ENCODE results near the gene CEBPZOS. TPM values are rescaled to one million over a fixed set of nuclear protein-coding genes. Genes with fewer than 3 reads are reported as not detected.

The CEBPZOS gene
- total RNA-seq, 2 experiments from 2014 or later: 35.1 to 36.0 TPM

DNA sequence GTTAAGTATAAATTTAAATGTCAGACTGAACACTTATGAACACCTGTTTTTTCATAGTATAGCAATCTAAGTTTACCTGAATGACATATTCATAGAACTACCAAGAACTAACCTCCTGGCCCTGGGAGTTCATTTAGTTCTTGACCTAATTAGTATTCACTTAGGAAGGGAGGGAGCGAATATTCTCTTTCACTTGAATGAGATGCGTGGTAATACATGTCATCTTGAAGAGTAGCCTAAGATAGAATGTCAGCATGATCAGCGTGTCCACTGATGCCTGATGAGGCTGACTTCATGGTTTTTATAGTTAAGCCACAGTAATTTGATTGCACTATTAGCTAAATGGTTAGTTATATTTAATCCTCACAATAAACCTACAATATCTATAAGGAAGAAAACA is 48.5 kb downstream of the CEBPZOS start:
- peaks cover 10% of the 10 kb centered on the region for H3K4me1 Mint-ChIP-seq (ENCODE audit: low read depth)
- CTCF ChIA-PET: interaction anchor here (1.0 kb wide), 1 partner anchor 10 kb away, joined by 3 read pairs; no protein-coding TSS in a partner anchor
- POLR2A ChIA-PET: no interaction called here
- DNase-seq (no peak), ATAC-seq (no peak)
- H3K9me3 Mint-ChIP-seq (ENCODE audit: insufficient read depth): no peaks in the 10 kb centered on the region
- no peak overlapping the region for H3K4me3 Mint-ChIP-seq
- no peaks in the 10 kb centered on the region for H3K27me3 Mint-ChIP-seq (ENCODE audit: low read depth)
- no peak overlapping the region for H3K27ac Mint-ChIP-seq
- peaks cover 70% of the 10 kb centered on the region for H3K36me3 Mint-ChIP-seq (ENCODE audit: low read depth)

GRCh38 chr2:37246205-37246604 is 49.9 kb downstream of the CEBPZOS start:
- Mint-ChIP-seq H3K27me3 (ENCODE audit: low read depth) (no peaks in the 10 kb centered on the region), H3K36me3 (ENCODE audit: low read depth) (peaks cover 68% of the 10 kb centered on the region), H3K27ac (no peak overlapping the region), H3K4me3 (no peak overlapping the region), H3K4me1 (ENCODE audit: low read depth) (peaks cover 3% of the 10 kb centered on the region), H3K9me3 (ENCODE audit: insufficient read depth) (no peaks in the 10 kb centered on the region)
- ATAC-seq (no peak), DNase-seq (no peak)
- POLR2A ChIA-PET: no interaction called here
- CTCF ChIA-PET: interaction anchor here (1.5 kb wide), 1 partner anchor 631 kb away, joined by 3 read pairs; no protein-coding TSS in a partner anchor

DNA sequence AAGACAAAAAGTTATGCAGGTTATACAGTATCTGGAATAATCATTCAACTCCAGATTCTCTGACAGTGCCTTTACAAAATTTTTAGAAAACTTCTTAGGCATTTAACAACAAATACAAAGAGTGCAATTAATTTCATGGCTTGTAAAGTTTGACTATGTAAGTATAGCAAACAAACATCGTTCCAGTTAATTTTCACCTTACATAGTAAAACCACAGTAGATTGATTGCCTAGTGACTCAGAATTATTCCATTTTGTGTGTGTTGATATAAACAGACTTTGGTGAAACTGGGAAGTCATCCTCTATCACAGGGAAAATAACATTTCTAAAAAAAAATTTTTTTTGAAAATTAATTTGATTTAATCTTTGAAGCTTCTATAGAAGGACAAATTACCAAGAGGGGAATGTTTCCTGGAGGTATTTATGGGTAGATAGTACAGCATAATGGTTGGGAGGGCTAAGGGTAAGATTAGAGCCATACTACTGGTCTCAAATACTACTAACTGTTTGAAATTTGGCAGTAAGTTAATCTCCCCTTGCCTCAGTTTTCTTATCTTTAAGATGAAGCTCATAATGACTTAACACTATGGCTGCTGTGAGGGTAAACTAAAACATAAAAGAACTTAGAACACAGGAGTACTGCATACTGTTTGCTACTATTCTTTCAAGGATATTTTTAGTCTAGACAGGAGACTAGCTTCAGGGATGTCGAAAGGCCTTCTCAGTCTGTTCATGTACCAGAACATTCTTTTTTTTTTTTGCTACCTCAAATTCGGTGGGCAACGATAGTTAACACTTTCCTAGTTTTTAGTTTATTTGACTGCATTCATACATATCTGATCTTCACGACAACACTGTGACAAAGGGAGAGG is 54.8 kb downstream of the CEBPZOS start:
- ChIA-PET CTCF (interaction anchor here (1.2 kb wide), 1 partner anchor 626 kb away, joined by 4 read pairs; no protein-coding TSS in a partner anchor), POLR2A (no interaction called here)
- Mint-ChIP-seq H3K4me1 (ENCODE audit: low read depth) (no peaks in the 10 kb centered on the region), H3K36me3 (ENCODE audit: low read depth) (peaks cover 58% of the 10 kb centered on the region), H3K9me3 (ENCODE audit: insufficient read depth) (no peaks in the 10 kb centered on the region), H3K27ac (no peak overlapping the region), H3K4me3 (no peak overlapping the region), H3K27me3 (ENCODE audit: low read depth) (no peaks in the 10 kb centered on the region)
- ATAC-seq (no peak), DNase-seq (no peak)

Other genes starting within 250 kb of the CEBPZOS start
- gene STRN, start 230.0 kb upstream of the CEBPZOS start, total RNA-seq: 10 to 100 TPM; 35.8 to 38.1 TPM
- 10 to 100 TPM; 16.4 to 17.0 TPM for gene HEATR5B, start 112.1 kb upstream of the CEBPZOS start, total RNA-seq
- 10 to 100 TPM; 11.2 to 11.8 TPM for gene GPATCH11, start 112.0 kb upstream of the CEBPZOS start, total RNA-seq
- 100 to 1,000 TPM; 113 to 117 TPM for gene EIF2AK2, start 39.5 kb upstream of the CEBPZOS start, total RNA-seq
- gene SULT6B1, start 7.8 kb upstream of the CEBPZOS start, total RNA-seq: not detected
- 10 to 100 TPM; 46.7 to 54.4 TPM for gene CEBPZ, start 35.1 kb downstream of the CEBPZOS start, total RNA-seq
- 10 to 100 TPM; 19.7 to 20.0 TPM for gene NDUFAF7, start 35.2 kb downstream of the CEBPZOS start, total RNA-seq
- gene PRKD3, start 128.3 kb downstream of the CEBPZOS start, total RNA-seq: 10 to 100 TPM; 18.7 to 21.5 TPM
- not detected for gene QPCT, start 148.1 kb downstream of the CEBPZOS start, total RNA-seq

Data from activated CD8-positive, alpha-beta T cell treated with anti-CD3 and anti-CD28 coated beads, Interleukin-2, amount 10 ng/mL, durations not matched to agents 7 days and 5 days (primary cell).